H9 (cell line): ENCODE results near the gene GSTA4. TPM values are rescaled to one million over a fixed set of nuclear protein-coding genes. Genes with fewer than 3 reads are reported as not detected.

ENCODE experiments used
- DNase-seq: peaks from one replicate; pipeline ENCODE4 v3.0.0-alpha.2; 2017
- H2AFZ ChIP-seq: one replicate; pipeline ENCODE4 v1.6.1; 2013; ENCODE audit warnings: mild to moderate bottlenecking, low read length, control low read depth, moderate library complexity
- H2AK5ac ChIP-seq: 2 replicates; pipeline ENCODE4 v1.6.1; 2013; ENCODE audit warnings: low read length, control low read depth, mixed read lengths; ENCODE audit not compliant: insufficient read length
- H2BK120ac ChIP-seq: one replicate; pipeline ENCODE4 v1.6.1; 2013; ENCODE audit warnings: low read depth, mild to moderate bottlenecking, low read length, control low read depth, inconsistent platforms; ENCODE audit not compliant: poor library complexity, severe bottlenecking
- H2BK12ac ChIP-seq: 2 replicates; pipeline ENCODE4 v1.6.1; 2013; ENCODE audit warnings: low read length, control low read depth, mixed read lengths, low read depth; ENCODE audit not compliant: insufficient read length
- H2BK15ac ChIP-seq: 2 replicates; pipeline ENCODE4 v1.6.1; 2013; ENCODE audit warnings: low read depth, low read length, control low read depth
- H2BK20ac ChIP-seq: one replicate; pipeline ENCODE4 v1.6.1; 2013; ENCODE audit warnings: low read depth, mild to moderate bottlenecking, low read length, control low read depth, inconsistent platforms; ENCODE audit not compliant: poor library complexity, severe bottlenecking
- H2BK5ac ChIP-seq: 2 replicates; pipeline ENCODE4 v1.6.1; 2013; ENCODE audit warnings: low read length, control low read depth, mixed read lengths; ENCODE audit not compliant: insufficient read length
- H3K14ac ChIP-seq: 2 replicates; pipeline ENCODE4 v1.6.1; 2013; ENCODE audit warnings: low read length, control low read depth; ENCODE audit not compliant: insufficient read depth
- H3K18ac ChIP-seq: 2 replicates; pipeline ENCODE4 v1.6.1; 2013; ENCODE audit warnings: low read depth, mild to moderate bottlenecking, mixed read lengths, low read length, control low read depth; ENCODE audit not compliant: insufficient read length
- H3K23ac ChIP-seq: 2 replicates; pipeline ENCODE4 v1.6.1; 2013; ENCODE audit warnings: low read length, control low read depth, mixed read lengths, low read depth; ENCODE audit not compliant: insufficient read length
- H3K23me2 ChIP-seq: 2 replicates; pipeline ENCODE4 v1.6.1; 2013; ENCODE audit warnings: low read depth, mild to moderate bottlenecking, mixed read lengths, low read length, control low read depth; ENCODE audit not compliant: insufficient read length, poor library complexity, severe bottlenecking
- H3K27ac ChIP-seq: 2 replicates; pipeline ENCODE4 v1.5.1; 2013; ENCODE audit warnings: low read length, control low read depth, mixed read lengths, low read depth; ENCODE audit not compliant: insufficient read length
- H3K27me3 ChIP-seq: 2 replicates; pipeline ENCODE4 v1.6.1; 2013; ENCODE audit warnings: low read length, control low read depth, inconsistent platforms; ENCODE audit not compliant: insufficient read depth
- H3K4ac ChIP-seq: 2 replicates; pipeline ENCODE4 v1.6.1; 2013; ENCODE audit warnings: low read depth, mild to moderate bottlenecking, control low read depth, inconsistent platforms, low read length, moderate library complexity
- H3K4me1 ChIP-seq: 2 replicates; pipeline ENCODE4 v1.6.1; 2013; ENCODE audit warnings: low read length, control low read depth, inconsistent platforms; ENCODE audit not compliant: insufficient read depth
- H3K4me2 ChIP-seq: 2 replicates; pipeline ENCODE4 v1.6.1; 2013; ENCODE audit warnings: low read length, control low read depth, mixed read lengths; ENCODE audit not compliant: insufficient read length, insufficient read depth
- H3K56ac ChIP-seq: 2 replicates; pipeline ENCODE4 v1.6.1; 2013; ENCODE audit warnings: low read depth, mild to moderate bottlenecking, mixed read lengths, low read length, control low read depth; ENCODE audit not compliant: insufficient read length
- H3K79me1 ChIP-seq: 2 replicates; pipeline ENCODE4 v1.6.1; 2013; ENCODE audit warnings: low read depth, mild to moderate bottlenecking, moderate library complexity, low read length, control low read depth, inconsistent platforms; ENCODE audit not compliant: insufficient read depth, poor library complexity, severe bottlenecking
- H3K79me2 ChIP-seq: 2 replicates; pipeline ENCODE4 v1.6.1; 2013; ENCODE audit warnings: low read length, control low read depth, inconsistent platforms; ENCODE audit not compliant: insufficient read depth
- H3K9ac ChIP-seq: 2 replicates; pipeline ENCODE4 v1.6.1; 2013; ENCODE audit warnings: low read length, control low read depth, mixed read lengths; ENCODE audit not compliant: insufficient read length; ENCODE audit errors: extremely low read depth
- H3K9me3 ChIP-seq: one replicate; pipeline ENCODE4 v1.6.1; 2013; ENCODE audit warnings: low read depth, low read length, inconsistent platforms; ENCODE audit not compliant: control insufficient read depth
- H3T11ph ChIP-seq: one replicate; pipeline ENCODE4 v1.6.1; 2013; ENCODE audit warnings: mild to moderate bottlenecking, low read length, control low read depth, inconsistent platforms
- H4K20me1 ChIP-seq: one replicate; pipeline ENCODE4 v1.6.1; 2013; ENCODE audit not compliant: control insufficient read depth, insufficient read length, insufficient read depth
- H4K5ac ChIP-seq: 2 replicates; pipeline ENCODE4 v1.6.1; 2013; ENCODE audit warnings: low read depth, mild to moderate bottlenecking, mixed read lengths, low read length, control low read depth; ENCODE audit not compliant: insufficient read length
- H4K8ac ChIP-seq: replicated peaks from 2 replicates; pipeline ENCODE4 v1.6.1; 2013; ENCODE audit warnings: low read length, control low read depth, mixed read lengths, low read depth; ENCODE audit not compliant: insufficient read length
- H4K91ac ChIP-seq: 2 replicates; pipeline ENCODE4 v1.6.1; 2013; ENCODE audit warnings: low read depth, mild to moderate bottlenecking, moderate library complexity, mixed read lengths, low read length, control low read depth; ENCODE audit not compliant: insufficient read length
- H3K27ac Mint-ChIP-seq, 3 experiments: 2 replicates in 2 of 3; 3 replicates in 1 of 3; pipeline ENCODE4 v1.8.0; 2020 to 2021; ENCODE audit warnings: mixed read lengths in 3 of 3, mild to moderate bottlenecking in 1 of 3, moderate library complexity in 1 of 3
- H3K27me3 Mint-ChIP-seq: 2 replicates; pipeline ENCODE4 v1.8.0; 2021; ENCODE audit warnings: low read depth, mild to moderate bottlenecking, moderate library complexity, mixed read lengths
- H3K36me3 Mint-ChIP-seq, 3 experiments: 2 replicates in 2 of 3; 3 replicates in 1 of 3; pipeline ENCODE4 v1.8.0; 2020 to 2021; ENCODE audit warnings: low read depth in 3 of 3, mixed read lengths in 3 of 3; ENCODE audit not compliant: insufficient read depth in 1 of 3
- H3K4me1 Mint-ChIP-seq, 2 experiments: 2 replicates each; pipeline ENCODE4 v1.8.0; 2020; ENCODE audit warnings: mixed read lengths in 2 of 2
- H3K4me3 Mint-ChIP-seq, 2 experiments: 2 replicates in 1 of 2; 3 replicates in 1 of 2; pipeline ENCODE4 v1.8.0; 2020 to 2021; ENCODE audit warnings: mild to moderate bottlenecking in 2 of 2, mixed read lengths in 2 of 2, moderate library complexity in 1 of 2
- H3K9me3 Mint-ChIP-seq, 2 experiments: 2 replicates in 1 of 2; 3 replicates in 1 of 2; pipeline ENCODE4 v1.8.0; 2020; ENCODE audit warnings: mild to moderate bottlenecking in 2 of 2, mixed read lengths in 2 of 2, moderate library complexity in 1 of 2
- CTCF ChIP-seq: fragments of 200-600 bp; sonication (generic); conservative IDR thresholded peaks from 3 replicates; pipeline ENCODE4 v1.8.0; 2021; ENCODE audit warnings: antibody characterized with exemption, mild to moderate bottlenecking
- WGBS: extraction: QIAGEN DNeasy Blood & Tissue Kit; methylation state at CpG from one replicate; pipeline ENCODE4 v1.1.7; 2013; ENCODE audit warnings: missing lambda C conversion rate, low lambda C conversion rate, mixed read lengths; ENCODE audit not compliant: insufficient read length; ENCODE audit errors: extremely low coverage; 5-methylcytosine and 5-hydroxymethylcytosine counted together
- total RNA-seq: library from RNA; stranded (reverse); gene quantifications from 2 replicates; pipeline ENCODE4 v1.2.1, GENCODE V29; 2021

The GSTA4 gene
- total RNA-seq, 1 experiment from 2014 or later, result 32.1 TPM

GRCh38 chr6:52976591-52977035 lies 18.5 kb downstream of the GSTA4 start:
- Mint-ChIP-seq H3K4me1 (peaks cover 11 to 22% of the 10 kb centered on the region in 2 experiments), H3K4me3 (no peak overlapping the region), H3K36me3 (peaks cover 0 to 4% (median 0%) of the 10 kb centered on the region in 3 experiments; a peak in 1 of 7 replicates), H3K27me3 (no peaks in the 10 kb centered on the region), H3K9me3 (no peaks in the 10 kb centered on the region), H3K27ac (peak overlapping the region; percentile 26 to 80 (median 60); a peak in 4 of 7 replicates)
- no peaks in the 10 kb centered on the region for H4K20me1 ChIP-seq
- TF ChIP-seq CTCF, result no peak
- no peak overlapping the region for H4K8ac ChIP-seq
- no peak overlapping the region for H2BK5ac ChIP-seq
- H2AK5ac ChIP-seq, result no peak overlapping the region
- no peaks in the 10 kb centered on the region for H3K4me1 ChIP-seq
- H3K9me3 ChIP-seq, result no peaks in the 10 kb centered on the region
- no peaks in the 10 kb centered on the region for H3K79me1 ChIP-seq
- H3K4ac ChIP-seq, result no peak overlapping the region
- H3T11ph ChIP-seq, result no peak overlapping the region
- no peak overlapping the region for H4K5ac ChIP-seq
- no peak overlapping the region for H2BK20ac ChIP-seq
- WGBS, result no CpG with 5 or more reads among the region's 3 CpGs
- H2AFZ ChIP-seq, result no peak overlapping the region
- H2BK120ac ChIP-seq, result no peak overlapping the region
- no peak overlapping the region for H3K56ac ChIP-seq
- H4K91ac ChIP-seq, result no peak overlapping the region
- DNase-seq, result no peak
- no peaks in the 10 kb centered on the region; the same call in 1 of the 2 replicates for H3K27me3 ChIP-seq
- H3K23ac ChIP-seq, result no peak overlapping the region
- no peak overlapping the region for H2BK12ac ChIP-seq
- no peak overlapping the region for H3K18ac ChIP-seq
- H3K9ac ChIP-seq, result no peak overlapping the region
- H2BK15ac ChIP-seq, result no peak overlapping the region
- H3K4me2 ChIP-seq, result no peak overlapping the region
- no peak overlapping the region for H3K27ac ChIP-seq
- no peak overlapping the region for H3K14ac ChIP-seq
- no peaks in the 10 kb centered on the region for H3K23me2 ChIP-seq
- no peaks in the 10 kb centered on the region for H3K79me2 ChIP-seq
